HG02973 (cell line): Measurements from ENCODE around the gene FYB2.
A peak's percentile ranks its signal among the peaks of the same experiment; 100 is the strongest.

Experiments used
- ATAC-seq: cut with Tn5 transposase; IDR thresholded peaks from one replicate; pipeline ENCODE4 v1.9.1; 2021; ENCODE audit warnings: moderate library complexity; ENCODE audit not compliant: unreplicated experiment

The FYB2 gene

DNA sequence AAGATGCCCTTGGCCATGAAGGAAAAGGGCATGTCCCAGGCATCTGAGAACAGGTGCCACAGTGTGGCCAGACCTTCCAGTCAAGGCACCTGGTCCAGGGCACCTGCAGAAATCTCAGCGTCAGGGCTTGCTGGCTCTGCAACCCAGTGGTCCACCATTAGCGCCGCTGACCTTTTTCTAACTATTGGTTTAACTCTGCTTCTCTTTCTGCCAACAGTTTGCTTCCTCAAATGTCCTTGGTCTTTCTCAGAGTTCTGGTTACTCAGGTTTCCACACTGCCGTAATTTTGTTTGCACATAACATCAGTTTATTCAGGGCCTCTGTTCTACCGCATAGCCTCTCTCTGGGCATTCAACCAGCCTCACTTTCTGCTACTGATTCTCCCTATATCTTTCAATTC lies 16.5 kb upstream of the FYB2 start:
- no peak for ATAC-seq

- ATAC-seq = no peak
Observed at GRCh38 chr1:56834137-56834900, 15.1 kb upstream of the FYB2 start.

DNA sequence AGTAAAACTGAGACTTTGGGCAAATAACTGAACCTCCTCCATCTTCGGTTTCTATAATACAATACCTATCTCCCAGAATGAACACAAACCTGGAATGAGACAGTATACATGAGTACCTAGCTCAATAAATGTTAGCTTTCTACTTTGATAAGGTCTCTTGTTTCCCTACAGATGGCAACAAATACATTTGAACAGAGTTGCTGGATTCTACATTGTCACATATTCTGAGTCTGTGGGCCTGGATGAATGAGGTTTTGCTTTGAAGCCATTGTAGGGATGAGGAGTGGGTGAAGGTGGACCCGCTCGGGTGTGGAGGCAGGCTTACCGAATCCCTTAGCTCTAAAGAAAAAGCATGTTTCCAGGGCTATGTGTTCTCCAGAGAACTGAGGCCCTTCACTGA lies 13.9 kb upstream of the FYB2 start:
- no peak for ATAC-seq

DNA sequence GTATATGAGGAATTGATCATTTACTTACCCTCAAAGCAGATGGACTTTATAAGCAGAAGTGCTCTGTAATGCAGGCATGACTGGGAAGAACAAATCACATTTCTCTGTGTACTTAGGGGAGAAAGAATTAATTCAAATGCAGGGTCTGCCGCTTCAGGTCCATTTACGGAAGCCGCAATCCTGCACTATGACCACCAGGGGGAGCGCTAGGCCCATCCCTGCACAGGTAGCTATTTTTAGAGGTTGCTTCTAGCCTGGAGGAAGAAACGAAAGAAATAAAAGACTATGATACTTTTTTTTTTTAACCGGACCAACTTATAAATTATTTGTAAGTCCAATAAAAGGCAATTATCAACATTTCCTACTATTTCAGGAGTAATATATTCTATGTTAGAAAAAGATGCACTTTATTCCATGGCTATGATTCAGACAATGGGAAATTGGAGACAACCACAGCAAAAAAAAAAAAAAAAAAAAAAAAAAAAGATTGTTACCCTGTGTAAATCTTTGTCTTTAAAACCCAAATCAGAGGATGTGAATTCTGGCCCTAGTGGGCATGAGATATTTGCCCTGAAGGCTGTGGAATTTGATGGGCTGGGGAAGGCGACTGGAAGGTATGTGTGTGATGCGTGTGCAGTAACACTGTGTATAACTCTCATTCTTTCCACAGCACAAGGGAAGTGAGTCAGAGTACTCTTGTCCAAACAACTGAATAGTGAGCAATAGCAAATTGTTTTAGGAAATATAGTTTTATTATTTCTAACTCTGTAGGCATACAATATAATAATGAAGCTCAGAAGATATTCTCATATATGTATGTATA lies 12.9 kb upstream of the FYB2 start:
- peak; percentile 83 for ATAC-seq

- ATAC-seq = no peak
Observed at GRCh38 chr1:56830052-56830451, 10.8 kb upstream of the FYB2 start.

- no peak for ATAC-seq
Observed at GRCh38 chr1:56827711-56828110, 8.5 kb upstream of the FYB2 start.

DNA sequence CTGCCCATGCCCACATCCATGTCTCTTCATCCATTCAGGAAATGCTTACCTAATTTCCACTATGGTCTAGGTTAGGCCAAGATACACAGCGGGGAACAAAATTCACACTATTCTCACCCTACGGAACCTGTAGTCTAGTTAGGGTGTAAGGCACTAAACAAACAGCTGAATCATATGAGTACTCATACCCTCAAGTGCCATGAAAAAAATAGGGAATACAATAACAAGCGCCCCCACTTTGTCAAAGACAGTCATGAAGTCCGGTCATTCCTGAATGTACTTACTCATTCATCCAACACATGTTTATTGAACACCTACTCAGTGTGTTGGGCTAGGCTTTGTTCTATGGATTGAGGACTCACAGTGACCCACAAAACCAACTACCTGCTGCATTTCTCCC lies 6.2 kb upstream of the FYB2 start:
- ATAC-seq = no peak

- ATAC-seq = no peak
Observed at GRCh38 chr1:56824938-56825337, 5.7 kb upstream of the FYB2 start.

- no peak for ATAC-seq
Observed at GRCh38 chr1:56824271-56824670, 5.1 kb upstream of the FYB2 start.

DNA sequence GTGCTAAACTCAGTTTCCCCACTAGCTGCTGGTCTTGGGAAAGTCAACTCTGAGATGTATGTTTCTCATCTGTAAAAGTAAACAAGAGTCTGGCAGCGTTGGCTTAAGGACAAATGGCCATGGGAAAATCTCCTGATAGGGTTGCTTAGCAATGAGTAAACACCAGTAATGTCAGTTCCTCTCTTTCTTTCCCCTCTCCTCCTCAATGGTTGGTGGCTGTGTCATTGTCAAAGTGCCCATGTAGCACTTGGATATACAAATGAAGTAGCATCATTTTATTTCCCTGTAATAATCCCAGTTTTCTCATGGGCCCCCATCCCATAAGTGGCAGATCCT lies 2.2 kb upstream of the FYB2 start:
- peak; percentile 8 for ATAC-seq

DNA sequence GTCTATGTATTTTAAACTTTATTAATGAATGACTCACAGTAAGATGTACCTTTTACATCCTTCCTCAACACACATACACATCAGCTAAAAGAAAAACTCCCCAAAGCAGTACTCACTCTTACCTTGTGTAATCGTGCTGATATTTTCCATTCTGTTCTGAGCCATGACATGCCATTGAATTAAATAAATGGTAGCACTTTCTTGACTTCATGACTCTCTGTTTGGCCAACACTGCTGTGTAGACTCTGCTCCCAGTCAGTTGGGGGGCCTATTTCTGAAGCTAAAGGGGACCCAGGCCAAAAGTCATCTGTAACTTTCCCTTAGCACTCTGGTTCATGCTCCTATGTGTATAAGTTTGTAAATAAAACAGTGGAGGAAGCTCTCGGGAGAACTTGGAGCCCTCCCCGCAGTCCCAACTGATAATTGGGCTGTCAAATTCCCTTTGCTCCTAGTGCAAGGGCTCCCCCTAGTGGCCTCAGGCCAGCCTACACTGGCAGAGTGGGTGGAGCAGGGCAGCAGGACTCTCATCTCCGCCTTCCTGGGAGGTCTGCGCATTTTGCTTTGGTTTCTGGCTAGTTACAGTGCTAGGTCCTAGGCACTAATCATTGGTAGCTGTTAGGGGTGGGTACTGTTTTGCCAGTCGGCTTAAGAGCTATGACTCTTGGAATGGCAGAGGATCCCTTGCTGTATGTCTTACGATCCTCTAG lies 1.7 kb upstream of the FYB2 start:
- ATAC-seq = peak; percentile 62

GRCh38 chr1:56817716-56818463 lies 1.3 kb downstream of the FYB2 start:
- ATAC-seq = no peak

GRCh38 chr1:56816909-56817308 lies 2.3 kb downstream of the FYB2 start:
- peak; percentile 59 for ATAC-seq

DNA sequence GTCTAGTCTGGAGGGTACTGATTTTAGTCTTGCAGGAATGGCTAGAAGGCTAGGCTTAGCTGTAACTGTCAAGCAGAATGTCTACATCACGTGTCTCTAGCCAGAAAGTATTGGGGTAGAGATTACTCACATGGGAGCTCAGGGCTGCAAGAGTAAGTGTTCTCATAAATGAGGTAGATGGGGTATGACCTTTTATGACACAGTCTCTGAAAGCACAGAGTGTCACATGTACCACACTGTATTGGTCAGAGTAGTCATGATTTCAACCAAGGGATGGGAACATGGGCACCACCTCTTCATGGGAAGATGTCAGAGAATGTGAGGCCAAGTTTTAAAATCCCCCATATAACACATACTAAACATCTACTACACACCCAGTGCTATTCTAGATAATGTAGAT lies 2.9 kb downstream of the FYB2 start:
- peak; percentile 36 for ATAC-seq

DNA sequence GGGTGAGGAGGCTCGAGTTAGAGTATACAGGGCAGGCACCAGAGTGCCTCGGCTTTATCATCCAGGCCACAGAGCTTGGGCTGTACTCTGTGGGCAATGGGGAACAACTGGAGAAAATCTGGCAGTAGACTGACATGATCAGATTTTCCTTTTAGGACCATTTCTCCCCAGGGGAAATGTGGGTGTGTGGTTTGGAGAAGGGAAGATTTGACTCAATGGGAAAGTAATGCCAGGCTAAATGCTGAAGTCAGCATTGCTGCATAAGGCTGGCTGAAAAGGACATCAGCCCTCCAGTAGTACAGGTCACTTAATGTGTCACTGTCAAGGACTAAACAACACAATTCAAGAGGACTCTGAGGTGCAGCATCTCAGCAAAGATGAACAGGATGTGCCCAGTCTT lies 5.0 kb downstream of the FYB2 start:
- ATAC-seq = no peak

DNA sequence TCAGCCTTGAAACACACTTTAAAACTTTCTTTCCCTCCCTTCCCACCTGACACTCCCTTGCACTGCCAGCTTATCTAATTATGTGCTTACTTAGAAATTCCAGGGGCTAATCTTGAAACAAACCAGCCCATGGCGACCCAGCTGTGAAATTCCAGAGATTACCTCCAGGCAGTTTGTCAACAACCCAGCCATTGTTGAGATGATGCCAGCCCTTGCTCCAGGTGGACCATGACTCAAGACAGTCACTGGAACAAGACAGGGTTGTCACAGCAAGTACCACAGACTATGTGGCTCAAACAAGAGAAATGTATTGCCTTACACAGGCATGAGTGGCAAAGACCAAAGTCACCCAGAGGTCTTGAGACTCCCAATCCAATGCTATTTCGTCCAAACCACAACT lies 7.9 kb downstream of the FYB2 start:
- no peak for ATAC-seq

GRCh38 chr1:56808410-56808809 lies 10.8 kb downstream of the FYB2 start:
- no peak for ATAC-seq

GRCh38 chr1:56806804-56807203 lies 12.4 kb downstream of the FYB2 start:
- ATAC-seq = no peak

DNA sequence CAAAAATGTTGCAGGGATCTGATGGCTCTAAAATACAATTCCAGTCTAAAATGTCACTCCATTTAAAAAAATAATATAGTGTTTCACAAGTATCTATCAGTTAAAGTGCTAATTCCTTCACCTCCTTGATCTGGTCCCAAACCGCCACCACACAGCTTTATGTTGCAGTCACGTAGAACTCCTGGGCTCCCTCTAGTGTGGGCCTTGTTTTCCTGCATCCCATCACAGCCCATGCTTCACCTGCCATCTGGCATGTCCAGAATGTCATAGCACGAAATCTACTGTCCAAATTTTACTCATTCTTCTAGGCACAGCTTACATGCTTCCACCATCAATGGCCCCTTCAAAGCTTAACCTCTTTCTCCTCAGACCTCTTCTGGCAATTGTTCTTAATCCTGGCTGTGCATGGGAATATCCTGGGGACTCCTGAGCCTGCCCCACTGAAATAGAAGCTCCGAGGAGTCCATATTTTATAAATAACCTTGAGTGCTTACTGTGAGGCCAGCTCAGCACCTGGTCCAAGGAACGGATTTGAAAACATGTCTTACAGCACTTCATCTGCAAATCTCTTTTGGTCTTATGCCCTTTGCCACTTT lies 15.5 kb downstream of the FYB2 start:
- no peak for ATAC-seq

- no peak for ATAC-seq
Observed at GRCh38 chr1:56799605-56800400, 19.4 kb downstream of the FYB2 start.
